Skeletal muscle cell (primary cell): ENCODE measurements around the gene PACS2.
"Not testable (repeated sequence)": the region's sequence is repeated elsewhere in the genome, so short reads cannot be mapped to it uniquely, and the experiment has no call there.

Experiments
- DNase-seq: peaks from one replicate; pipeline ENCODE4 v3.0.0-alpha.2; 2010; ENCODE audit warnings: low read depth
- H3K4me3 ChIP-seq: 2 replicates; pipeline ENCODE4 v1.5.1; 2011; ENCODE audit warnings: low read depth, mild to moderate bottlenecking, control low read depth, low read length, moderate library complexity

The PACS2 gene

DNA sequence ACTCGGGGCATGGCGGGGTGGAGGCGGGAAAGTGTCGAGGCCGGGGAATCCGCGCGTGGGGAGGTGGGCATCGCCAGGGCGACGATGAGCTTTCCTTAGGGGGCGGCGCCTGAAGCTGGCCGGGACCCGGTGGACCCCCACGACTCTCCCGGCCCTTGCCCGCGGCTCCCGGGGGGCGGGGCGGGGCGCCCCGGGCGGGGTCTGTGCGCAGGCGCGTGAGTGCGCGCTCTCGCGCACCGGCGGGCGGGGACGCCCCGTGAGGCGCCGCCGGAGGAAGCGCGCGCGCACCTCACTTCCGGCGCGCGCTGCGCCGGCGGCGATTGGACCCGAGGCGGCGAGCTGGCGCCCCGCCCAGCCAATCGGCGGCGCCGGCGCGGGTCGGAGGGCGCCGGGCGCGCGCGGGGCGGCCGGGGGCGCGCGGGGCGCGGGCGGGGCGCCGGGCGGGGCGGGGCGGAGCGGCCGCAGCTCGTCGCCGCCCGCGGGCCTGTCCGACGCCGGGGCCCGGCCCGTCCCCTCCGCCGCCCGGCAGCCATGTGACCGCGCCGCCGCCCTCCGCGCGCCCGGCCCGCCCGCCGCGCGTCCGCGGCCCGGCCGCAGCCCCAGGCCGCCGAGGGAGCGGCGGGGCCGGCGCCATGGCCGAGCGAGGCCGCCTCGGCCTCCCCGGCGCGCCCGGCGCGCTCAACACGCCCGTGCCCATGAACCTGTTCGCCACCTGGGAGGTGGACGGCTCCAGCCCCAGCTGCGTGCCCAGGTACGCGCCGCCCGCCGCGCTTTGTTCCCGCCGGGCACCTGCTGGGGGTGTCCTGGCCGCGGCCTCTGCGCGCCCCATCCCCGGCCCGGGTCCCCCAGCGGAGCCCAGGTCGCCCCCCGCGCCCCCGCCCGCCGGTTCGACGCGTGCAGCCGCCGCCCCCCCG is at the start of gene PACS2:
PACS2 (plus strand) TSS at position 462 of the 914 bp plus-strand sequence; CDS start at position 633, 171 bp downstream.
- DNase-seq, result no peak
- H3K4me3 ChIP-seq, result peak within 1 kb of the TSS; percentile 74

DNA sequence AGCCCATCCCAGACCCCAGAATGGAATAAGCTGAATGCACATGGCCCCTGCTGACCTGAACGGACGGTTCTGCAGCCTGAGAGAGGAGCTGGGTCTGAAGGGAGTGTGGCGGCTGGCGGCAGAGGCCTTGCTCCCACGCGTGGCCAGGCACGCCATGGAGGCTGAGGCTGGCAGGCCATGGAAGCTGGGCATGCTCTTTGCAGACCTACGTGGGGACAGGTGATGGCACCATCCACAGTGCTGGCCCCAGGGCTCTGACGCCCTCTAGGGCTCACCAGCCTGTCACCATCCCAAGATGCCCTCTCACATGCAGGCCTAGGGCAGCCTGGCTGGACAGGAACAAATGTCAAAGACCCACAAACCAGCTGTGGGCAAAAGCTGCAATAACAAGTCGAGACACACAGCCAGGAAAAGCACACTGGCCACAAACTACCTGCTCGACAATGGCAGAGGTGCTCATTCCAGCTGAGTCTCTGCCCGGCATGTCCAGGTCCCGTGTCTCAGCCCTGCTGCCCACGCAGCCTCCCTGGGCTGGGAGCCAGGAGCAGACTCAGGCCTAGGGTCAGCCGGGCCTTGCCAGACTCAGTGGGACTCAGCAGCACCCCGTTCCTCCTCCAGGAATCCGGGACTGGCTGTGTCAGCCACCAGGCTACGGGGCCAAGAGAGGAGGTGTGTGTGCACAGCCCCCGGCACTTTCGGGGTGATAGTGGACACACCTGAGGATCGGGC is 46.6 kb upstream of the PACS2 start:
- DNase-seq, result no peak

DNA sequence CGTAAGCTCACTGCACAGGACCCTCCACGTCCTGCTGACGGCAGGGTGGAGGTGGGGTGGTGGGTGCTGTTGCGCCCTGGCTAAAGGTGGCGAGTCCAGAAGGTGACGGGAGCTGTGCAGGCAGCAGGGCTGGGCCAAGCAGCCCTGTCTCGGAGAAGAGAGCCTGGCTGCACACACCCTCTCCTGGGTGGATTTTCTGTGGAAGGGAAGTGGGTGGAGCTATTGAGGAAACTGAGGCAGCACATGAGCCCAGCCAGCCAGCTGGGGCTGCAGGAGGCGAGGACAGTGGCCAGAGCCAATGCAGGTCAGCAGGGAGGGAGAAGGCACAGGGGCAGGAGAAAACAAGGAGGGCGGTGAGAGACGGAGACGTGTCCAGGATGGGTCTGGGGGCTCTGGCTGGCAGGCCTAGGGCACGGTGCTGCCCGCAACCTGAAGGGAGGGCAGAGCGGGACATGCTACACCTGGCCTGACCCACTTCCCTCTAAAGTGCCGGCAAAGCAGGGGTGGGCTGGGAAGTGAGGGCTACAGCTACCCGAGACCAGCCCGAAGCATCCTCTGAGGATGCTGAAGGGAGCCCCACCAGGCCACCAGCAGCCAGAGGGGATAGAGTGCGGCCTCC is 45.7 kb upstream of the PACS2 start:
- no peak overlapping the region for H3K4me3 ChIP-seq
- no peak for DNase-seq

More for the DNA sequence above, 46.6 kb upstream of the PACS2 start:
- no peak overlapping the region for H3K4me3 ChIP-seq

DNA sequence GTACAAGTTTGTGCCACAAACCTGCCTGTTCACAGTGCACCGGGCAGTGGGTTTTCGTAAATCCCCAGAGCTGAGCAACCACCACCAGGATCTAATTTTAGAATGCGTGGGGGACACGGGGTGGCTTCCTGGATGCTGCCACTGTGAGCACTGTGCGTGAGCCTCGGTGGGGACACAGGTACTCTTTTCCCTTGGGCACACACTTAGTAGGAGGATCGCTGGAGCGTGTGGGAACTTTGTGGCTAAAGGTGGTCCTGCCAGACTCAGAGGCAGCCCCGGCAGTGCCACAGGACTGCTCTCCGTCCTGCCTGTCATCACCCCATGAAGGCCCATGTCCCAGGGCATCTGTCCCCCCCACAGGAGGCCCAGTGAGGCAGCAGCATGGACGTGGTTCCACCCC is 45.1 kb upstream of the PACS2 start:
- H3K4me3 ChIP-seq, result no peak overlapping the region
- DNase-seq, result no peak

DNA sequence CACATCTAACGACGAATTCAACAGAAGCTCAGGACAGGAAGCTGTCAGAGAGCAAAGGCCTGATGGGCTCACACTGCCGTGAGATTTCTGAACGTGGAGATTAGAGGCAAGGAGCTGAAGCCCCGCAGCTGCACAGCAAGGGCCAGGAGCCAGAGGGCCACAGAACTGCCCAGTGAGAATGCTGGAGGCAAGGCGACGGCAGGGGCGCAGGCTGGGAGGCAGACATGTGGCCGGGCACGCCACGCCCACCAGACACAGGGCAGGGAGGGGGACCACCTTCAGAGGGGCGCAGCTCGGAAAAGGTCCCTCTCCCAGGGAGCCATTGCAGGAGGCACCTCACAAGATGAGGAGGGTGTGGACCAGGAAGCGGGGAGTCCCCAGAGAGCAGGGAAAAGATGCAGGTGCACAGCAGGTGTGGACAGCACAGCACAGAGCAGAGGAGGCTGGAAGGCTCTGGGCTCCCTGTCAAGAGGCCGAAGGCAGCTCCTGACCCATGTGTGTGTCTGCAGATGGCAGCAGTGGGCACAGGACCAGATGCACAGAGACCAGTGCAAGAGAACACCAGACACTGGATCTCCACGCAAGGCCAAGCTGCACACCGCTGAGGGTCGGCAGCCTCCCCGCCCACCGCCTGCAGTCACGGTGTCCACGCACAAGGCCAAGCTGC is 43.2 kb upstream of the PACS2 start:
- no peak for DNase-seq
- H3K4me3 ChIP-seq, result no peak overlapping the region

DNA sequence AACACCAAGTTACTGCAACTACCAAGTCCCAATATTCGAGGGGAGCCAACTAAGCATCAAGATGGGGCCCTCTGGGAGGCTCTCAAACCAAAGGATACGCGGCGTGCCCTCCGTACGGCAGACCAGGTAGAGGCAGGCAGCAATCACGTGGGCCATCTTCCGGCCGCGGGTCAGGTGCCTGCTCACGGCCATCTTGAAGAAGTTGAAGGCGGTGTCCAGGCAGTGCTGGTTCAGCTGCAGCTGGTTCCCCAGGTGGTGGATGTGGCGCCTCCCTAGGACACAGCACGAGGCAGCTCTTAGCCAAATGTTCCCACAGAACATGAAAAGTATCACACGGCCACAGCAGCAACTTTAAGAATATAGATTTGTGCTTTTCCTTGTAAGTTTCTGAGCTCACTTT is 41.9 kb upstream of the PACS2 start:
- H3K4me3 ChIP-seq, result no peak overlapping the region
- DNase-seq, result no peak

DNA sequence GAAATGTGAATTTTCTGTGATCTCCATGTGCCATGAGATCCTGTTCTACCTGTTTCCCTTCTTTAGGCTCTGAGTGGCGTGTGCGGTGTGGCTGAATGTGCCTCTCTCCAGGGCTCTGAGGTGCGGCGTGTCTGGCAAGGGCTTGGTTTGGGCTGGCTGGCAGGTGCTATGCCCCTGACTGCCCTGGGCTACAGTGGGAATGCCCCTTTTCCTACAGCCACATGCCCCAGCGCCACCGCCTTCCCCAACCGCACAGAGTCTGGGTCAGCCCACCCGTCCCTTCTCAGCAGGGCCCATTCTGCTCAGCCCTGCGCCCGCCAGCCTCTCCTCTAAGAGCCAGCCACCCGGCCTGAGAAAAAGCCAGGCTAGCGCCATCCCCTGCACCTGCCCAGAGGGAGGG is 41.5 kb upstream of the PACS2 start:
- no peak overlapping the region for H3K4me3 ChIP-seq
- no peak for DNase-seq

DNA sequence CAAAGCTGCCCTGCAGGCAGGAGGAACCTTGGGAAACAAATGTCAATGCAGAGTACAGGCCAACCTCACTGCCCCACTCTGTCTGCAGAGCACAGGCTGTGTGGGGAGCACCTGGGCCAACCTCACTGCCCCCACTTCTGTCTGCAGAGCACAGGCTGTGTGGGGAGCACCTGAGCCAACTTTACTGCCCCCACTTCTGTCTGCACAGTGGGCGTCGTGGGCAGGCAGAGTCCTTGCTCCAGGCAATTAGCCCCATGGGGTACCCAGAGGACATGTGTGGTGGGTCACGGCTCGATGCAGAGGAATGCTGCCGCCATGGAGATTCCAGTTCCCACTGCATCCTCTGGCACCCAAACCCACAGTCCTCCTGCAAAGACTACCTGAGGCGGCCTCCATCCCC is 39.9 kb upstream of the PACS2 start:
- no peak for DNase-seq
- no peak overlapping the region for H3K4me3 ChIP-seq

DNA sequence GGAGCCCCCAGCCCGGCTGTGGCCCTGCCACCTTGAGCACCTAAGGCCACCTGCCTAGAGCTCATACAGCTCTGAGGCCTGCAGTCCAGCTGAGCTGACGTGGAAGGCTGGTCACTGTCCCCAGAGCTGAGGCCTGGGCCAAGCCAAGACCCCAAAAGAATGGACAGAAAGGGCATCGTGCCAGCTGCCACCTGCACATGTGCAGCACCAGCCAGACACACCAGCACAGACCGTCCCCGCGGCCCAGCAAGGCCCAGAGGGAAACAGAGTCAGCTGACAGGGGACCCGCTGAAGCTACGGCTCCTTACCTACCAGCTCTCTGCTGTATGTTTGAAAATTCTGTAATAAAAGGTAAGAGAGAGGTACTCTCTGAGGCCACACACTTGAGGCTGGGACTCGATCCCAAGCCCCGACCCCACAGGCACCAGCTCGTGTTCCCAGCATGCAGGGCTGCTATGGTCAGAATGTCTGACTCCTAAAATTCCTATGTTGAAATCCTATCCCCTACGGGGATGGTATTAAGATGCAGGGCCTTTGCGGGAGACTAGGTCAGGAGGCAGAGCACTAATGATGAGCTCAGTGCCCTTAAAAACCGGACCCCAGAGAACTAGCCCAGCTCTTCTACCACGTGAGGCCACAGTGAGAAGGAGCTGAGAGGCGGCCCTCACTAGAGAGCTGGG is 39.1 kb upstream of the PACS2 start:
- DNase-seq, result peak; percentile 74
- H3K4me3 ChIP-seq, result no peak overlapping the region

DNA sequence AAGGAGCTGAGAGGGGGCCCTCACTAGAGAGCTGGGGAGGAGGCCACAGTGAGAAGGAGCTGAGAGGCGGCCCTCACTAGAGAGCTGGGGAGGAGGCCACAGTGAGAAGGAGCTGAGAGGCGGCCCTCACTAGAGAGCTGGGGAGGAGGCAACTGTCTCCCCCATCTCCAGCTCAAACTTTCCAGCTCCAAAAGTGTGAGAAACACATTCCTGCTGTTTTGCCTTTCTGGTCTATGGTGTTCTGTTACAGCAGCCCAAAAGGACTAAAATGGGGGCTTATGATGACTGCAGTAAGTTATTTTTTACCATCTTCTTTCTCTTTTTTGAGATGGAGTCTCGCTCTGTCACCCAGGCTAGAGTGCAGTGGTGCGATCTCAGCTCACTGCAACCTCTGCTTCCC is 37.1 kb upstream of the PACS2 start:
- DNase-seq, H3K4me3 ChIP-seq: not testable (repeated sequence)

DNA sequence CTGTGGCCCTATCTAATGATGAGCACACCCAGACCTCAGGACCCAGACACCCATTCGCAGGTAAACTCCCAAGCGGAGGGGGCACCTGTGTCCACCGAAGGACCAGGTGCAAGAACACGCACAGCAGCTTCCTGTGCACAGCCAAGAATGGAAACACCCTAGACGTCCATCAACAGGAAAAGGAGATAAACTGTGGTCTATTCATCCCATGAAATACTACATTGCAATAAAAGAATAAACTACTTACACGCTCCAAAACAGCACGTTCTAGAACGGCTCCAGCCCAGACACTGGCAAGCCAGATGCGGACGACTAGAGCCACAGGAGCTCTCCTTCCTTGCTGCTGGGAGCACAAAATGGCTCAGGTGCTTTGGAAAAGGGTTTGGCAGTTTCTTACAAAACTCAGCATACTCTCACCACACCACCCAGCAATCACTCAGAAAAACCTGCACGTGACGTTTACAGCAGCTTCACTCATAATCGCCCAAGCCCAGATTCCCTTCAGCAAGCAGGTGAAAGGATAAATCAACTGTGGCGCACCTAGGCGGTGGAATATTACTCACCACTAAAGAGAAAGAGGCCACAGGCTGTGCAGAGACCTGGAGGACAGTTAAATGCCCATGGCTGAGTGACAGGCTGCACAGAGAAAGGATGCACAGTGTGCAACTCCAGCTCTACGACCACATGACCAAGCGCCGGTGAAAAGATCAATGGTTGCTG is 34.7 kb upstream of the PACS2 start:
- DNase-seq, result no peak
- H3K4me3 ChIP-seq, result no peak overlapping the region

DNA sequence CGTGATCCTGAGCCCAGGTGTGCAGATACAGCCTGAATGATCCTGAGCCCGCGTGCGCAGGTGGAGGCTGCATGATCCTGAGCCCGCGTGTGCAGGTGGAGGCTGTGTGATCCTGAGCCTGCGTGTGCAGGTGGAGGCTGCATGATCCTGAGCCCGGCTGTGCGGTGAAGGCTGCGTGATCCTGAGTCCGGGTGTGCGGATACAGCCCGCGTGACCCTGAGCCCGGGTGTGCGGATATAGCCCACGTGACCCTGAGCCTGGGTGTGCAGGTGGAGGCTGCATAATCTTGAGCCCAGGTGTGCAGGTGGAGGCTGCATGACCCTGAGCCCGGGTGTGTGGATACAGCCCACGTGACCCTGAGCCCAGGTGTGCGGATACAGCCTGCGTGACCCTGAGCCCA is 34.0 kb upstream of the PACS2 start:
- no peak overlapping the region for H3K4me3 ChIP-seq
- no peak for DNase-seq

DNA sequence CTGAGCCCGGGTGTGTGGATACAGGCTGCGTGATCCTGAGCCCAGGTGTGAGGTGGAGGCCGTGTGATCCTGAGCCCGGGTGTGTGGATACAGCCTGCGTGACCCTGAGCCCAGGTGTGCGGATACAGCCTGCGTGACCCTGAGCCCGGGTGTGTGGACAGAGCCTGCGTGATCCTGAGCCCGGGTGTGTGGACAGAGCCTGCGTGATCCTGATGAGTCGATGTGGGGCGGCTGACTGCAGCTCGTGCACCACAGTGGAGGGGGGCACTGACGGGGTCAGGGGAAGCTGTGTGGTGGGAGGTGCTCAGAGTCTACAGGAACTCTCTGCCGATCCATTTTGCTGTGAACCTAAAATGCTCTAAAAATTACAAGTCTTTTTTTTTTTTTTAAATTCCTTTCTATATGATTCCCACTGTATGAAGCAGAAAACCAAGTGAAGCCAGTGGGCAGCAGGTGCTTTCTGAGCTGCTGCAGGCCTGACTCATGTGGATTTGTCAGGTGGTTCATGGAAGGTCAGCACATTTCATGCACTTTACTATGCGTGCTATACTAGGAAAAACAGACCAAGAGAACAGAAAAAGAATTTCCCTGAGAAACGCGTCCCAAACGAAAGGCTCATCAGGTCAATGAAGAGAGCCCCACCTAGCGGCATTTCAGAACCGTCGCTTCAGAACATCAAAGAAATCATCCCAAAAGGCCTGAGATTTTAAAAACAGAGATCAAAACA is 33.0 kb upstream of the PACS2 start:
- peak; percentile 47 for DNase-seq
- no peak overlapping the region for H3K4me3 ChIP-seq

DNA sequence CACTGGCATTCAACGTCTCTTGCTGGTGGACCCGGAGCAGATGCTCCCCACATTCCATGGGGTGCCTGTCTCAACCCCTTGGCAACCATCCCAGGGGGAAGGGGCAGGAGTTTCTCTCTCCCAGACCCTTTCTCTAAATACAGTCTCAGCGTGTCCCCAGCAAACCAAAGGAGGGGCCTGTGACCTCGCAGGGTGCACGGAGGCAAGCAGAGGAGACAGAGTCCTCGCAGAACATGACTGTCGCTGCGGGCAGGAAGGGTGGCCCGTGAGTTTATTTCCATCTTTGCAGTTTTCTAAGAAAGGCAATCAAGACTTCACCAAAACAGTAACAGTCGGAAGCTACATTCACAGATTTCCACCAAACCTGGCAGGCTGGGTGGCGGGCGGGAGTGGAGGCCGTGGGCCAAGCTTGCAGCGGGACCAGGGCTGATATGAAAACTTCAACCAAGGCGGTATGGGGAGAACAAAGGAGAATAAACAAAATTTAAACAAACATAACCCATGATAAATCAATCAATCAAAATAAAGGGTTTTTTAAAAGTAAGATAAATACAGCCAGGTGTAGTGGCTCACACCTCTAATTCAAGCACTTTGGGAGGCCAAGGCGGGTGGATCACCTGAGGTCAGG is 32.3 kb upstream of the PACS2 start:
- DNase-seq, result no peak
- H3K4me3 ChIP-seq, result no peak overlapping the region

DNA sequence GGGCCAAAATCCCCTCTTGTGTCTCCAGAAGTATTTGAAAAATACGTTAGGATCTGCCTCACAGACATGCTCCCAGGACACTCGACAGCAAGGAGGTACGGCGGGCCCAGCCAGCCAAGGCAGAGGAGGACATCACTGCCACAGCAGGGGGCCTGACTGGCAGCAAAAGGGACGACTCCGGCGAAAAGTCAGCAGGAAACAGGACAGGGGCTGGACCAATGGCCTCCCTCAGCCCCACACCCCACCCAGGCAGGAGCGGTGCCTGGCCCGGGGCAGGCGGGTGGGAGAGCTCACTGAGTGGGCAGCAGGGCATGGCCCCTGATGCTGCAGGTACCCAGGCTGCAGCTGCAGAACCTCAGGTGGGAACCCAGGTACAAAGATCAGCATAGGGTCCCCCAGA is 31.5 kb upstream of the PACS2 start:
- H3K4me3 ChIP-seq, result no peak overlapping the region
- DNase-seq, result no peak

DNA sequence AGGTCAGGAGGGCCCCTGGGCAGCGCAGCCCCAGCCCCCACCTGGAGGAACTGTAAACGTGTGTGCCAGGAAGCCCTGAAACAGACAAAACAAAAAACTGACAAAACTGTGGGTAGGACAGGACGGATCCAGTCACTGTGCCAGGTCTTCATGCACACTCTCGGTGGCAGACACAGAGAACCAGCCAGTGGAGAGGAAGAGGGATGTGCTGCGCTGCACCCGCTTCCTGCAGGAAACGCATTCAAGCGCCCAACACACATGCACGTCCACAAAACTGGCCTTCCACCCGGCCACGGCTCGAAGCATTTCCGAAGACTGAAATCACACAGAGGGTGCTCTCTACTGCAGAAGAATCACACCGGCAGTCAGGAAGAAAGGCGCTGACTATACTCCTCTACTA is 30.6 kb upstream of the PACS2 start:
- H3K4me3 ChIP-seq, result no peak overlapping the region
- no peak for DNase-seq

DNA sequence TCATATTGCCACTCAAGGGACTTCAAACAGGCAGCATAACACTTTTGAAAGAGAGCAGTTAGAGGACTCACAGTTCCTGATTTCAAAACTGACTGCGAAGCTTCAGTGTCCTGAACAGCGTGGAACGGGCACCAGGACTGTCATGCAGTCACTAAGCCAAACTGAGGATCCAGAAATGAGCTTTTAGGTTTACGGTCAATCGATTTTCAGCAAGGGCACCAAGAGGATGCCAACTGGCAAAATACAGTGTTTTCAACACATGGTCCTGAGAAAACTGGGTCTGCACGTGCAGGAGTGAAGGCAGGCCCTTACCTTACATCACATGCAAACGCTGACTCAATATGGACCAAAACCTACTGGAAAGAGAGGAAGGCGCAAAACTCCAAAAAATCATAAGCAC is 29.4 kb upstream of the PACS2 start:
- no peak overlapping the region for H3K4me3 ChIP-seq
- DNase-seq, result no peak

DNA sequence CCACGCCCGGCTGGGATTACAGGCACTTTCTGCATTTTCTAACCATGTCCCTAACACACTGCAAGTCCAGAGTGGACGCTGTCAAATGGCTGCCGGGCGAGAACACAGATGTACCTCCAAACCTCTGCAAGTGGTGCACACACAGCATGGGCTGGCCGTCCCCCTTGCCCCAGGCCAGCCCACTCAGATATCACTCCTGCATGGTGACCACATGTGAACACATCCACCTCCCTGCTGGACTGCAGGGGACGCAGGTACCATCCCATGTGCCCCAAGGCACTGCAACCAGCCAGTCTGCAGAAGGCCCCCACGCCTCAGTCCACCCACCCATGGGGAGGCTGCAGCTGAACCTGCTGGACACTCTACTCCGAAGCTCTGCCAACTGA is 27.8 kb upstream of the PACS2 start:
- H3K4me3 ChIP-seq, result no peak overlapping the region
- DNase-seq, result no peak
